ENCODE data around the gene DISP3. TPM values are rescaled to one million over a fixed set of nuclear protein-coding genes. Genes with fewer than 3 reads are reported as not detected.

The DISP3 gene
- total RNA-seq, 1 donor from 2014 or later = 0.12 TPM

DNA sequence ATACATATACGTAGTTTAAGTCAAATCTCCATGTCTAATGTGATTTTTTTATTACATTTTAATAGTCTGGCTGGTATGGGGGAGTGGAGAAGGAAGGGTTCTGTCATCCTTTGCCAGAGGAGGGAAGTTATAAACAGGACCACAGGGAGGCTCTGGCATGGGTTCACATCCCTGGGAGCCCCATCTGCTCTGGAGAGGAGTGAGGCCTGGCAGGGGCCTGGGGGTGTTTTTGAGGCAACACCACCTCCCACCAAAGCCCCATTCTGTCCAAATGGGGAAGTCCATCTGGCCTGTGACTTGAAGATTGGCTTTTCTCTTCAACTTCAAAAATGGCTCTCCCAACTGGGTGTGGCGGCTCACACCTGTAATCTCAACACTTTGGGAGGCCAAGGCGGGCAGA, 15.8 kb downstream of the DISP3 start:
- DNase-seq (no peak), ATAC-seq (no peak)
- Histone ChIP-seq H3K27ac (no peak overlapping the region), H3K36me3 (no peaks in the 10 kb centered on the region), H3K27me3 (ENCODE audit: low read depth) (peaks cover 12% of the 10 kb centered on the region), H3K4me3 (no peak overlapping the region), H3K9me3 (no peaks in the 10 kb centered on the region), H3K4me1 (no peaks in the 10 kb centered on the region)
- TF ChIP-seq, protein P1, sequence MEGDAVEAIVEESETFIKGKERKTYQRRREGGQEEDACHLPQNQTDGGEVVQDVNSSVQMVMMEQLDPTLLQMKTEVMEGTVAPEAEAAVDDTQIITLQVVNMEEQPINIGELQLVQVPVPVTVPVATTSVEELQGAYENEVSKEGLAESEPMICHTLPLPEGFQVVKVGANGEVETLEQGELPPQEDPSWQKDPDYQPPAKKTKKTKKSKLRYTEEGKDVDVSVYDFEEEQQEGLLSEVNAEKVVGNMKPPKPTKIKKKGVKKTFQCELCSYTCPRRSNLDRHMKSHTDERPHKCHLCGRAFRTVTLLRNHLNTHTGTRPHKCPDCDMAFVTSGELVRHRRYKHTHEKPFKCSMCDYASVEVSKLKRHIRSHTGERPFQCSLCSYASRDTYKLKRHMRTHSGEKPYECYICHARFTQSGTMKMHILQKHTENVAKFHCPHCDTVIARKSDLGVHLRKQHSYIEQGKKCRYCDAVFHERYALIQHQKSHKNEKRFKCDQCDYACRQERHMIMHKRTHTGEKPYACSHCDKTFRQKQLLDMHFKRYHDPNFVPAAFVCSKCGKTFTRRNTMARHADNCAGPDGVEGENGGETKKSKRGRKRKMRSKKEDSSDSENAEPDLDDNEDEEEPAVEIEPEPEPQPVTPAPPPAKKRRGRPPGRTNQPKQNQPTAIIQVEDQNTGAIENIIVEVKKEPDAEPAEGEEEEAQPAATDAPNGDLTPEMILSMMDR (IDR thresholded peaks at IDR 0.05) = no peak
- intact Hi-C loops (cut with DNase I) = no loop called here

DNA sequence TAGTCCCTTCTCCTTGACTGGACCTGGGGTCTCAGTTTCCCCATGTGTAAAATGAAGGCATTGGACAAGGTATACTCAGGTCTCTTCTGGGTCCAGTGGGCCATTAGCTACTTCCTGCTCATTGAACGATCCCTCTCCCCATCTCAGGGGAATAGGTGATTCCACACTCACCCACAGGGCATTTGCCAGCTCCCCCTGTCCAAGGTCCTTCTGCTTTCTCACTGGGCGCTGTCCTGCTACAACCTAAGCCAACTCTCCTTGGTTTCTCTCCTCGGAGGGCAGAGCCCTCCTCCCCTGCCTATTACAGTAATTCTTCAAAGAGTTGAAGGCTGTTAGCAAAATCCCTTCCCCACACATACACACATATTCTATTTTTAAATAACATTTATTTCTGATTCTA, 16.6 kb downstream of the DISP3 start:
- DNase-seq (no peak), ATAC-seq (no peak)
- intact Hi-C loops (cut with DNase I) = no loop called here
- Histone ChIP-seq H3K27ac (no peak overlapping the region), H3K4me3 (no peak overlapping the region), H3K36me3 (no peaks in the 10 kb centered on the region), H3K27me3 (ENCODE audit: low read depth) (peaks cover 14% of the 10 kb centered on the region), H3K4me1 (no peaks in the 10 kb centered on the region), H3K9me3 (no peaks in the 10 kb centered on the region)
- TF ChIP-seq, protein P1 (IDR thresholded peaks at IDR 0.05) = no peak

DNA sequence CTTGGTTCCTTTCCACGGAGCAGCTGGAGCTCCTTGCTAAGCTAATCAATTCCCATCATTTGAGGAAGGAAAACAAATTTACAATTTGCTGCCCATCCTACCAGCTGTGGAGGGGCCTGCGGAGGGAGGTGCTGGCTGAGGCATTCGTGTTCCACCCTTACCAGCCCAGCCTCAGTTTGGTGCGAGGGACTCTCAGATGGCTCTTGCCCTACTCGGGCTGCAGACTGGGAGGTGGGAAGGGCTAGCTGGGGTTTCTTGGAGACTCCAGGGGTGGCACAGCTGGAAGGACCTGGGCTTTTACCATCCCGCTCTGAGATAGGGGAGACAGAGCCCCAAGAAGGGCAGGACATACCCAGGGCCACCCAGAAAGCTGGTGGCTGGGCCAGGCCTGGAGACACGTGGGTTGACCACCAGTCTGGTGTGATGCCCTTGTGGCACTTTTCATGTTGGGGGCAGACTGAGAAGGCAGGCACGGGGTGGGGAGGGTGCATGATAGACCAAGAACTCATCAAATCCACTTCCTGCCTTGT, 17.7 kb downstream of the DISP3 start:
- ATAC-seq (no peak), DNase-seq (no peak)
- H3K9me3 ChIP-seq = no peaks in the 10 kb centered on the region
- H3K27me3 ChIP-seq (ENCODE audit: low read depth) = peaks cover 24% of the 10 kb centered on the region
- H3K4me3 ChIP-seq = no peak overlapping the region
- H3K4me1 ChIP-seq = no peaks in the 10 kb centered on the region
- H3K36me3 ChIP-seq = no peaks in the 10 kb centered on the region
- TF ChIP-seq, protein P1 (IDR thresholded peaks at IDR 0.05) = no peak
- intact Hi-C loops (cut with DNase I) = no loop called here
- H3K27ac ChIP-seq = no peak overlapping the region

GRCh38 chr1:11498956-11499594, 20.1 kb downstream of the DISP3 start:
- no peaks in the 10 kb centered on the region for H3K4me1 ChIP-seq
- no peak for DNase-seq
- H3K27ac ChIP-seq = no peak overlapping the region
- TF ChIP-seq, protein P1 (IDR thresholded peaks at IDR 0.05) = no peak
- intact Hi-C loops (cut with DNase I) = no loop called here
- H3K27me3 ChIP-seq (ENCODE audit: low read depth) = peaks cover 26% of the 10 kb centered on the region
- peaks cover 8% of the 10 kb centered on the region for H3K9me3 ChIP-seq
- ATAC-seq = no peak
- H3K36me3 ChIP-seq = no peaks in the 10 kb centered on the region
- no peak overlapping the region for H3K4me3 ChIP-seq

GRCh38 chr1:11499601-11500331, 20.8 kb downstream of the DISP3 start:
- no peak overlapping the region for H3K4me3 ChIP-seq
- no peaks in the 10 kb centered on the region for H3K36me3 ChIP-seq
- no peak overlapping the region for H3K27ac ChIP-seq
- no peaks in the 10 kb centered on the region for H3K4me1 ChIP-seq
- H3K27me3 ChIP-seq (ENCODE audit: low read depth) = peaks cover 23% of the 10 kb centered on the region
- DNase-seq (no peak), ATAC-seq (no peak)
- TF ChIP-seq, protein P1 (IDR thresholded peaks at IDR 0.05) = no peak
- intact Hi-C loops (cut with DNase I) = no loop called here
- H3K9me3 ChIP-seq = peaks cover 13% of the 10 kb centered on the region
